ENCODE measurements around the gene AFF1.
"Not testable (repeated sequence)": the region's sequence is repeated elsewhere in the genome, so short reads cannot be mapped to it uniquely, and the experiment has no call there.

Gene AFF1

GRCh38 chr4:87017580-87018342 lies 83.0 kb downstream of the AFF1 start:
- no peak for DNase-seq

GRCh38 chr4:87018753-87019152 lies 83.9 kb downstream of the AFF1 start:
- DNase-seq, result no peak

GRCh38 chr4:87019246-87019791 lies 84.5 kb downstream of the AFF1 start:
- no peak for DNase-seq

- DNase-seq, result no peak
Observed at GRCh38 chr4:87019898-87020297, 85.1 kb downstream of the AFF1 start.

GRCh38 chr4:87024201-87024600 lies 89.4 kb downstream of the AFF1 start:
- DNase-seq, result no peak

- no peak for DNase-seq
Observed at GRCh38 chr4:87025023-87025613, 90.3 kb downstream of the AFF1 start.

- no peak for DNase-seq
Observed at GRCh38 chr4:87025614-87026041, 90.8 kb downstream of the AFF1 start.

GRCh38 chr4:87026800-87027495 lies 92.1 kb downstream of the AFF1 start:
- DNase-seq, result no peak

GRCh38 chr4:87029356-87029755 lies 94.5 kb downstream of the AFF1 start:
- no peak for DNase-seq

GRCh38 chr4:87030124-87030523 lies 95.3 kb downstream of the AFF1 start:
- no peak for DNase-seq

- DNase-seq, result no peak
Observed at GRCh38 chr4:87030755-87031441, 96.1 kb downstream of the AFF1 start.

- no peak for DNase-seq
Observed at GRCh38 chr4:87031920-87032319, 97.1 kb downstream of the AFF1 start.

- no peak for DNase-seq
Observed at GRCh38 chr4:87032884-87033533, 98.2 kb downstream of the AFF1 start.

- DNase-seq, result no peak
Observed at GRCh38 chr4:87033902-87034301, 99.1 kb downstream of the AFF1 start.

GRCh38 chr4:87034527-87034926 lies 99.7 kb downstream of the AFF1 start:
- DNase-seq, result no peak

- DNase-seq, result no peak
Observed at GRCh38 chr4:87035881-87036509, 101.2 kb downstream of the AFF1 start.

- DNase-seq, result no peak
Observed at GRCh38 chr4:87036713-87037112, 101.9 kb downstream of the AFF1 start.

- DNase-seq, result not testable (repeated sequence)
Observed at GRCh38 chr4:87037171-87037570, 102.4 kb downstream of the AFF1 start.

- DNase-seq, result no peak
Observed at GRCh38 chr4:87037671-87038334, 103.0 kb downstream of the AFF1 start.

- DNase-seq, result no peak
Observed at GRCh38 chr4:87038837-87039615, 104.2 kb downstream of the AFF1 start.

- DNase-seq, result no peak
Observed at GRCh38 chr4:87041141-87041540, 106.3 kb downstream of the AFF1 start.

Data from activated naive CD4-positive, alpha-beta T cell treated with anti-CD3 and anti-CD28 coated beads, Interleukin-2, amount 50 U/mL, for 16 hours (primary cell).